ENCODE measurements around the gene MAFG. TPM values are rescaled to one million over a fixed set of nuclear protein-coding genes. Genes with fewer than 3 reads are reported as not detected.
"Not testable (repeated sequence)": the region's sequence is repeated elsewhere in the genome, so short reads cannot be mapped to it uniquely, and the experiment has no call there.

MAFG gene
- polyA plus RNA-seq, 1 donor: 12.1 TPM

DNA sequence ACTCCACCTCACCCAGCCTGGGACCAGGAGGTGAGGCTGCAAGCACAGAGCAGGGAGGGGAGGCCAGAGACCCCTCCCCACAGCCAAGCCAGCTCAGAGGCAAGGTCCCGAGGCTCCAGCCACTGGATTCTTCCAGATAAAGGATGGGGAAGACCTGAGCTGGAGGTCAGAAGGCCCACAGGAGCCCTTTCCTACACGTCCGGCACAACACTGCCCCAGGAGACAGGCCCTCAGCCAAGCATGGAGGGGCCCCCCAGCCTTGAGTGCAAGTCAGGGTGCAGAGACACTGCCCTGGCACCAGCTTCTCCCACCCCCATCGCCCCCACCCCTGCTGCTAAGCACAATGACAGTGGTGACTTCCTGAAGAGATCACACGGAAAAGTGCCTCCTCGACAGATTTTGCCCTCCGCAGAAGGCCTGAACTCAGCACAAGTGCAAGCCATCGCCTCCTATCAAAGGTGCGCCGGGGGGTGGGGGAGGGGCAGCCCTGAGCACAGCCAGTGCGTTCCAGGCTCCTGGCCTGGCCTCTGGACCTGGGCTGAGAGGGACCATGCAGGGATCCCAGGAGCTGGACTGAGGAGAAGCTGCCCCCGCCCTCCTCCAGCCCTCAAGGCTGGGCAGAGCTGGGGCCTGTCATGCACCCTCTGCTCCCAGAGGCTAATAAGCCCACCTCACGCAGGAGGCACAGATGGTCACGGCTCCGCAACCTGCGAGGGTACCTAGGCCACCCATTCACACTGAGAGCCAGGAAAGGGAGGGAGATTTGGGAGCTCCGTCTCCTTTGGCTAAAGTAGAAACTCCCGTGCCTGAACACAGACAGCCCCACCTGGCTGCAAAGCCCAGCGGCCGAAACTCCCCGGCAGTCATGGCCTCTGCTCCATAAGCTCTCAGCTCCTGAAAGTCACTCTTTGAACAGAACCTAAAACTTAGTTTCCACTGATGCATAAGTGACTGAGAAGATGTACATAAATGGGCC, 2.7 kb downstream of the MAFG start:
- DNase-seq: no peak

DNA sequence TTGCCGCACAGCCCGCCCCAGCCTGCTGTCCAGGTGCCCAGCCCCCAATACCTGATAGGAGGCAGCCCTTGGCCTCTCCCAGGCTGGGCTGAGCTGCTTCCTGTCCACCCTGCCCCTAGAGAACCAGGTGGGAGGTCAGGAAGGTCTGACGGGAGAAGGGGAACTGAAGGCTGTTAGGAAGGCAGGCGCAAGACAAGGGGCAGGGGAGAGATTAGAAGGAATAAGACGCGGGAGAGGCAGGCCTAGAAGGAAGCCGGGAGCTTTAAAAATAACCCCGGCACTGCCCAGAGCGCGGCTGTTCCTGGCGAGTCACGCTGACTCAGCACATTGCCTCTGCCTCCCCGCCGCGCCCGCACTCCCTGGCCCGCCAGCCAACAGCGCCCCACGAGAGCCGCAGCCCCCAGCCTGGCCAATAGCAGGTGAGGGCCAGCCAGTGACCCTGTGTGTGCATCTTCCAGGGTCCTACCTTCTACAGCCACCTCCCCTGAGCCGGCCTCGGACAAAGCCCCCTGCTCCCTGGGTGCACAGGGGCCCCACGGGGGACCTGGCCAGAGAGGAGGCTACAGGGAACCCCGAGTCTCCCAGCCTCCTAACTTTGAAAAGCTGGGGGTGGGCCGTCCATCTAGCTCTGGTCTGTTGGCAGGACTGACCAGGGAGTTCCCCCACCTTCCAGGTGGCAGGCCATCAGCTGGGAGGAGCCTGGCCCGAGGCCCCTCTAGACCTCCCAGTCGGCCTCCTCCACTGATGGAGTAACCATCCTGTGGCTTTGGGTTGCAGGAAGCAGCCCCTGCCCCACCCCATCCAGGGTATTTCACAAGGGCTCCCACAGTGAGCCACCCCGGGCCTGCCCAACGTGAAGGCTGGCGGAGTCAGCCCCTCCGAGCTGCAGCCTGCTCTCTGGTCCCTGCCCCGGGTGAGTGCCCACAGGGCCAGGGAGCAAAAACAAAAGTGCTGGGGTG, 4.0 kb downstream of the MAFG start:
- no peak for DNase-seq

DNA sequence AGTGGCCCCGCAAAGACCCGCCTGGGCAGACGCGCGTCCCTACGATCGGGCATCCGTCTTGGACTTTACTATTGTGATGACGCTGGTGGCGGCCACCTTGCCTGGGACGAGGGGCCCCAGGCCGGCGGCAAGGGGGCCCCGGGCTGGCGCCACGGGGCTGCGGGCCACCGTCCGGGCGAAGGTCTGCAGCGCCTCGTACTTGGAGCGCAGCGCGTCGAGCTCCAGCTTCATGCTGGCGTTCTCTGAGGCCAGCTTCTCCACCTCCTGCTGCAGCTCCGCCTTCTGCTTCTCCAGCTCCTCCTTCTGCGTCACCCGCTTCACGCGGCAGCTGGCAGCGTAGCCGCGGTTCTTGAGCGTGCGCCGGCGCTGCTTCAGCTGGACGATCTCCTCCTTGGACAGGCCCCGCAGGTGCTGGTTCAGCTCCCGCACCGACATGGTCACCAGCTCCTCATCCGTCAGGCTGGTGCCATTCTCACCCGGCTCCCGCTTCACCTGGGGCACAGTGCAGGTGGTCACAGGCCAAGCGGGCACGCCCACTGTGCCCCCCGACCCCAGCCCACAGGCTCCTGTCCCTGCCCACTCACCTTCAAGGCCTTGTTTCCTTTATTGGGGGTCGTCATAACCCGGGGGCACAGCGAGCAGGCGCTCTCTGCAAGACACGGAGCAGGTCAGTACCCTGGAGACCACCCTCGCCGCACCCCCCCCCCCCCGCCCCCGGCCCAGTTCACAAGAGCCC, 4.8 kb downstream of the MAFG start:
- DNase-seq: no peak

DNA sequence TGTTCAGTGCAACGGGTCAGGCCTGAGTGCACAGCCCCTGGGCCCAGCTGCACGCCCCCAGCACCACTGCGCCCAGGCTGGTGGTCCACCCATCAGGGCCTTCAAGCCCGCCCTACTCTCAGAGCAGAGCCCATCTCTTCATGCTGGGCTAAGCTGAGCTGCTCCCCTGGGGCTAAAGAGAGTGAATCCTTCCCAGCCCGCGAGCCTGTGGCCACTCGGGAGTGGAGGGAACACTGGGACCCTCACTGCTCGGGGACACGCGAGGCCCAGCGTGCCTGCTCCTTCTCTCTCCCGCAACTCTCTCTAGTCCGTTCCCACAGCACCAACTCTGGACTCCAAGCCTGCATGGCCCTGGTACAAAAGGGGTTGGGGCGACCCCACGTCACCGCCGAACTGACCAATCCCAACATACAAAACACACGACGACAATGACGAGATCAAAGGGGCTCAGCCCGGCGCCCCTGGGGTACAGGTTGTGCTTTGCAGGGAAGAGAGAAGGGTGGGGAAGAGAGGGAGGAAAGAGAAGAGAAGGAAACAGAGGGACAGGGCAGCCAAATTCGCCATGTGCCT, 5.5 kb downstream of the MAFG start:
- DNase-seq: no peak

DNA sequence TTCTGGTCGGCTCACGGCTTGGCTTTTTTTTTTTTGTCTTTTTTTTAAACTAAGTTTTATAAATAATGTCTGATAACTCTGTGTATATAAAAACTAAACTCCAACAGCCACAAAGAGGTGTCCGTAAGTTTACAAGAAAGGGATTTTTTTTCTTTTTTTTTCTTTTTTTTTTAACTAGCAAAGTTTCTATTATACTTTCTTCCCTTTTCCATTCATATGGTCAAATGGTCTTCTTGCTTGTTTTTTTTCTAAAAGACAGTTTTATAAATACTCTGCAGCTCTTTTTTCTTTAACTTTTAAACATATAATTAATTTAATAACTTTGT, 6.0 kb downstream of the MAFG start:
- DNase-seq: no peak

DNA sequence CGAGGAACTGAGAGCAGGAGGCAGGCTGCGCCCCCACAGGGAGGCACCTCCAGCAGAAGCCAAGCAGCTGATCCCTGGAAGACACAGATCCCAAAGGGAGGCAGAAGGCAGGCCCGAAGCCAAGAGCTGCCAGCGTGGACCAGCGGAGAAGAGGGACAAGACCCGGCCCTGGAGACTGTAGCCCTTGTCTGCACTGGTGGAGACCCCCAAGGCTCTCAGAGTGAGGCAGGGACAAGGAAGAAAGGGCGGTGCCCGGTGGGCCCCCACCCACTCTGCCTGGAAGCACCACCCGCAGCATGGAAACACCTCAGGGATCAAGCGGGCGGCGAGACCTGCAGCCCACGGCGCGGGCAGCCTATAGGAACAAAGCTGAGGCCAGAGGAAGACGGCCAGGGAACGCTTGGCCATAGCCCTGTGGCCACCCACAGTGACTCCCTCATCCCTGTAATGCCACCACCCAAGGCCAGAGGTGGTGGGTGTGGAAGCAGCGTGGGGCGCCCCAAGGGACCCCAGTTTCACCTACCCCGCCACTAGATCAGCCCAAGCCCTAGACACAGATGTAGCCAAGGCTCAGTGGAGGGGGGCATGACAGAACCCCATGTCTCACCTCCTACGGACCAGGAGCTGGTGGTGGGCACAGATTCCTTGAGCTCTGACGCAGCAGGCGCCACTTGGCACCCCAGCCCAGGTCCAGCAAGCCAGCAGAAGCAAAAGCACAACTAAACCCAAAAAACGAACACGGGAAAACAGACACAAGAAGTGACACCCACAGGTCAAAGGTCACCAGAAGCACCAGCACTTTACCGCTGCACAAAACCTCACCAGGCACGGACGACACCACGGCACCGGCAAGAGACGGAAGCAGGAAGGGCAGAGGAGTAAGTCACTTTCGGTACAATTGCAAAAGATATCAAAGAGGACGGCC, 6.7 kb downstream of the MAFG start:
- DNase-seq: no peak

DNA sequence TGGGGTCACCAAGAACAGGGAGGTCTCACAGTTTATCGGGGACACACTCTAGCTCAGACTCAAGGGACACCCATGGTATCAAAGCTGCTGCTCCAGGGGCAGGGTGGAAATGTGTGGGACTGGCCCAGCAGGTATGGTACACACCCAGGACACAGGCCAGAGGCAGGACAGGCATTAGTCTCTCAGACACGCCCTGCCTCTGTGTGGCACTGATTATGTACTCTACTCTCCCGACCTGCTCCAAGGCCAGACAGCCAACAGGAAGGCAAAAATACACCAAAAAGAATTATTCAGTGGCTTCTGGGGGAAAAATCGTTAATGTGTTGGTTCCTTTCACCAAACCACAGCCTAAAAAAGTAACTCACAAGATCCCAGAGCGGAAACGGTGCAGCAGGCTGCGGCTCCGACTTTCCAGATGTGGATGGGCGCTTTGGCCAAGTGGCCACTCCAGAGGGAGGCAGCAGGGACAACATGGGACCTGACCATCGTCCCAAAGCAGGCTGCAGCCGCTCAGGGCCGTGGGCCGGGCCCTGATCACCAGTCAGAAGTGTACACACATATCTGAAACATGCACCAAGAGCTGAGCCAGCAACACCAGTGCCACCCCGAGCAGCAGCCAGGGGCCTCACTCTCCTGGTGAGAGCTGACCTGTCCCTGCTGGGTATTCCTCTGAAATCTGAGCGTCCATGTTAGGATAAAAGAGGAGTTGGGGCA, 8.5 kb downstream of the MAFG start:
- DNase-seq: no peak

DNA sequence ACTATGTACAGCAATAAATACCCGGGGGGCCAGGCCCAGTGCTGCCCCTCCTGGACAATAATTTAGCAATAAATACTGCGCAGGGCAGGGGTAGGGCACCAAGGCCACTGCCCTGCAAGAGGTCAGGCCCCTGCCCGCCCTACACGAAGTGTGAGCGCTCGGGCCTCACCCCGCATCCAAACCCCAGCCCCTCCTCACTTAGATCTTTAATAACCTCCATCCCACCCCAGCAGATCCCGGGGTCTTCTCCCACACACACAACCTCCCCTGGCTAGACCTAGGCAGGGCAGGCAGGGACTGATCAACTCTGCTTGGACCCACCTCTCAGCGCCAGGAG, 9.2 kb downstream of the MAFG start:
- DNase-seq: not testable (repeated sequence)

DNA sequence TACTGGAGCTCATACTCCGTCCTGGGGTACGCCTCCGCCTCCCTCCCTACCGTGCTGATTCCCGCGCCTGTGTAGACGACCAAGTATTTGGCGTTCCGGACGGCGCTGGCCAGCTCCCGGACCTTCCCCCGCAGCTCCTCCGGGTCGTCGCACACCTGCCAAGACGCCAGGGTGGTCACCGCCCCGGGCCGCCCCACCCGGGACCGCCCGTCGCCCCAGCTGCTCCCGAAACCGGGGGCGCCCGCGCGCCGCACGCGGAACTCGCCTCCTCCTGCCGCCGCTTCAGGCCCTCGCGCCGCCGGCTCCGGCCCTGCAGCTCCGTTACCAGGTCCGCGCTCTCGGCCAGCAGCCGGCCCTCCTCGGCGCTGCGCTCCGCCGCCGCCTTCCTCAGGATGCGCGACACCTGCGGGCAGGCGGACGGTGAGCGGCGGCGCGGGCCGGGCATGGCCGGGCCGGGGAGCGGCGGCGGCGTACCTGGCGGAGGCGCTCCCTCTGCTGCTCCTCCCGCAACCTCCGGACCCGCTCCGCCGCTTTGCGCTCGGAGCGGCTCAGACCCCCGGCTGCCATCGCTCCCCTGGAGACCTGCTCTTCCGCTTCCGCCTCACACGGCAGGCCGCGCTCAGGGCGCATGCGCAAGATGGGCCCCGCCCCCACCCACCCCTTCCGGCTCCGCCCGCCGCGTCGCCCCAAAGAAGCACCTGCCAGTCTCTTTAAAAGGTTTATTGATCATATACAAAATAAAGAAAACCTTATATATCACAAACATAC, 9.8 kb downstream of the MAFG start, which contains the start of gene SIRT7:
Gene SIRT7 (minus strand): TSS at position 612 of the 768 bp plus-strand sequence. CDS start 45 bp downstream, at position 567.
- DNase-seq: peak; percentile 69

DNA sequence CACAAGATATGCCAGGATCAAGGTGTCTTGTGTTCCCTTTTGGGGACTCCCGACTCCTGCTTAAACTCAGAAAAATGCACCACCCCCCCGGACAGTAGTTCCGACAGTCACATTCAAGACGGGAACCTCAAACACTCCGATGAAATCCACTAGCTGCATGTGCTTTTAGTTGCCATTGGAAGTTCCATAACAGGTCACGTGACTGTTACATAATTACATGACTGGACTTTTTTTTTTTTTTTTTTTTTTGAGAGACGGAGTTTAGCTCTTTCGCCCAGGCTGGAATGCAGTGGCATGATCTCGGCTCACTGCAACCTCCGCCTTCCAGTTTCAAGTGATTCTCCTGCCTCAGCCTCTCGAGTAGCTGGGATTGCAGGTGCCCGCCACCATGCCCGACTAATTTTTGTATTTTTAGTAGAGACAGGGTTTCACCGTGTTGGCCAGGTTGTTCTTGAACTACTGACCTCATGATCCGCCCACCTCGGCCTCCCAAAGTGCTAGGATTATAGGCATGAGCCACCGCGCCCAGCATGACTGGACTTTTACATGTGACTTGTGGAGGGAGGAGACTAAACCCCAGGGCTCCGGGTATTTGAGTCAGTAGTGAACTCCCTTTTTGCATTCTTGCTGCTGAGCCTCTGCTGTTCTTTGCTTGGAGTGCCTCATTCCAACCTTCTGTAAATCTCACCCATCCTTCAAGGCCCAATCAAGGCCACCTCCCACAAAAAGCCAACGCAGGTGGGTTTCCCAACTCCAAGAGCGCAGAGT, 11.1 kb downstream of the MAFG start:
- no peak for DNase-seq

DNA sequence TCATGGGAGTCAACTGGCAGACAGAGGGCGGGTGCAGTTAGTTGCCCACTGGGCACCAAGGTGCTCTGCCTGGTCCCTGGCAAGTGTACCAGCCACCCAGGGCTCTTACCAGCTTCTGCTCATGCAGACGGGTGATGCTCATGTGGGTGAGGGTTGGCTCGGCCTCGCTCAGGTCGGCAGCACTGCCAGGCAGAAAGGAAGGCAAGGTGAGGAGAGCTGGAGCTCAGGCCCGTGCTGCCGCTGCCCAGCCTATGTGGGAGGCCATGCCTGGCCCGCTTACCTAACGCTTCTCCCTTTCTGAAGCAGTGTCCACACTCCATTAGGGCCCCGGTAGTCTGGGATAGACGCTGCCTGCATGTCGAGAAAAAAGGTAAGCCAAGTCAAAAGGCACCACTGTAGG, 12.2 kb downstream of the MAFG start:
- no peak for DNase-seq

DNA sequence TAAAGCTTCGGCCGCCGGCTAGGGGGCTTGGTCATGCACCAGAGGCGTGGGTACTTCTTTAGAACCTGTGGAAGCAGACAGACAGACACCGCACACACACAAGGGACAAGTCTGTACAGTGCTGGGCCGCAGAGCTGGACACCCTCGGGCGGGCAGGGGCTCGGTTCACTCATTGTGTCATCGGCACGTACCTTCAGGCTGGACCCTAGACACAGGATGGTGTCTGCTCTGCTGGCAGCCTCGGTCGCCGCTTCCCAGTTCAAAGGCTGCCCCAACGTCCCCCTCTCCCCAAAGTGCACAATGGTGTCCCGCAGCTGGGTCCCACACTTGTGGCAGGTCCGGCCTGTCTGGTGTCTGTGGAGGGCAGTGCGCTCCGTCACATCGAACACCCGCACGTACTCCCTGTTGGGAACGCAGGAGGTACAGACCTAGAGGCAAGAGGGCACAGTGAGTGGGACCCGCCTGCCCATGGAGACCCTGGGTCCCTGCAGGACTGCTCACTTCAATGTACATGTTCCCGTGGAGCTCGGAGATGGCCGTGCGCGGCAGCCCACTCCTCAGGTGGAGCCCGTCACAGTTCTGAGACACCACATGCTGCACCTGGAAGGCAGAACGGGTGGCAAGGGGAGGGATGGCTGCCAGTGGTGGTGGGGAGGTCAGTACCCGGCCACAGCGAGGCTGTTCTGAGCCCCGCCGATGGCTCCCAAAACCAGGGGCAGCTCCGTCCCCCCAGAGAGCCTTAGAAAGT, 13.3 kb downstream of the MAFG start:
- no peak for DNase-seq

DNA sequence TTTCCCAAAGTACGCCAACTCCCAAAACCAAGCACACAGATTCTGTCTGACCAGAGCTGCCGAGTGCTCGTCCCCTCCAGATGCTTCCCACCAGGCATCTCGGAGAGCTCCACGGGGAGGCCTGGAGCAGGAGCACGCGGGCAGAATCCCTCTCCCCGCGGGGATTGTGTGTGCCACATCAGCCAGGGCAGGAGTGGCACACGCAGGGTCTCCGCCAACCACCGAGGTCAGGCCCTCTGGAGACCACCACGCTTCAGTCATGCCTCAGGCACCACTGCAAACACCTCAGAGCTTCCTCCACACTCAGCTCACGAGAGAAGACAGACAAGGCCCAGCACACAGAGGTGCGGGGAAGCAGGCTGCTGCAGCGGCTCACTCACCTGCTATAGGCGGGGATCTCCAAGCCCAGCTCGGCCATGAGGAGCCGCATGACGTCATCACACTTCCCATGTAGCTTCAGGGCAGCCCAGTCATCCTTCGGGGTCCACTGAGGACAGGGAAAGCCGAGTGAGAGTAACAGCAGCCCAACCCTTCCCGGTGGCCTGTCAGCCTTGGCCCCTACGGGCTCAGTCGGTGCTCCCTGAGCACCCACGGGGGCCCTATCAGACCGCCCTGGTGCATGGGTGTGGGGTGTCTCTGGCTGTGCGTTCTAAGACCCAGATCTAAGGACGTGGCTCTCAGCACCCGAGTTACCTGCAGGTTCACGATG, 14.0 kb downstream of the MAFG start:
- DNase-seq: no peak

DNA sequence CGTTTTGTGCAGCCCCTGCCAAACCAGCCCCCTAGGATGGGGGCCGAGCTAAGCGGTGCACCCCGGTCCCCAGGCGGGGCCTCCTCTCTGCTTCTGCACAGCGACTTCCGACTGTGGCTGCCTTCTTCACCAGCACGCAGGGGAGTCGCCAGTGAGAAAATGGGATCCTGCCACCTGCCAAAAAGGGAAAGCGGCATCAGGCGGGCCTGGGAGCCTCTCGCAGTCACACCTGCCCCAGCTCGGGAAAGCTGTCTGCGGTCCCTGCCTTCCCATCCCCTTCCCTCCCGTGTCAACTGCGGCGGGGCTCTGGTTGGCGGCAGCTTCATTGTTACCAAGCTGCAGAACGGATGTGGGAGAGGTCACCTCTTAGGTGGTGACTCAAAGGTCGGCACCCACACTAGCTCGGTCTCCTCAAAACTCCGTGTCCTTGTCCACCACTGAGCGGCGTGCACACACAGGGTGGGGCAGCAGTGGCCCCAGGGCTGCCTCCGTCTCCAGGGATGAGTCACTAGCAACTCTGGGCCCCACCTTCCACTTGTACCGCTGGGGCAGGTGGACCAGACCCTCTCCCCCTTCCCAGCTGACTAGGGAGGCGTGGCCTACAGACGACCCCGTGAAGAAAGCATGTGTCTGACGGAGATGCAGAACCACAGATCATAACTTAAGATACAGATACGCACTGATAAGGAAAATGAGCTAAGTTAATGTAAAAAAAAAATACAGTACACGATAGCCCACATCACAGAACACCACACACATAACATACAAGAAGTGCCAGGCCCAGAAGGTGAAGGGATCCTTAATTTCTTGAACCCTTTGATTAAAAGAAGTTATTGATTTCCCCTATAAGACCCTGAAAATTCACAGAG, 14.9 kb downstream of the MAFG start:
- DNase-seq: no peak

DNA sequence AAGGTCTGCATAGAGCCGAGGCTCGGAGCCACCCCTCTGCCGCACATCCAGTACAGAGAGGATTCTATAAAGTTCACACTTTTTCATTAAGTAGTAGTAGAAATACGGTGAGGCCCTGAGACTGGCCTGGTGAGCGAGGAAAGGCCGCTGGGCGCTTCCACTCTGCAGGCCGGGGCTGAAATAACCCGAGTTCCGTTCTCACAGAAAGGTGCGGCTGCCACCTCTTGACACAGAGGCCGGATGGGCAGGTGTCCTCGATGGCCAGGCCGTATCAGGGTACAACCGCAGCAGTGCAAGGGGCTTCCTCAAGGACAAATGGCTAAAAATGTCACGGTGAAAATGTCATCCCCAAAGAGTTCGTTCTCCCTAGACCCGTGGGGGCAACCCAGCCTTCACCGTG, 15.6 kb downstream of the MAFG start:
- DNase-seq: no peak

Data from left kidney (tissue), 2 donors.